NCI-H510A (cell line): ENCODE measurements around the gene SND1.

Experiments
- DNase-seq: peaks from one replicate; lab custom pipeline; 2025; lab: John Stamatoyannopoulos, UW

Gene SND1

GRCh38 chr7:127683776-127684681 is 32.0 kb downstream of the SND1 start:
- no peak for DNase-seq

- DNase-seq = no peak
Observed at GRCh38 chr7:127689194-127689772, 37.3 kb downstream of the SND1 start.

- no peak for DNase-seq
Observed at GRCh38 chr7:127690337-127690736, 38.3 kb downstream of the SND1 start.

GRCh38 chr7:127690806-127691205 is 38.8 kb downstream of the SND1 start:
- no peak for DNase-seq

- DNase-seq = no peak
Observed at GRCh38 chr7:127692200-127692599, 40.2 kb downstream of the SND1 start.

GRCh38 chr7:127699853-127700252 is 47.9 kb downstream of the SND1 start:
- DNase-seq = no peak

- DNase-seq = no peak
Observed at GRCh38 chr7:127702052-127702652, 50.2 kb downstream of the SND1 start.

- no peak for DNase-seq
Observed at GRCh38 chr7:127702938-127703337, 50.9 kb downstream of the SND1 start.

GRCh38 chr7:127704211-127704610 is 52.2 kb downstream of the SND1 start:
- no peak for DNase-seq

- DNase-seq = no peak
Observed at GRCh38 chr7:127705461-127705959, 53.5 kb downstream of the SND1 start.

- DNase-seq = no peak
Observed at GRCh38 chr7:127706766-127707165, 54.8 kb downstream of the SND1 start.

GRCh38 chr7:127708201-127708600 is 56.2 kb downstream of the SND1 start:
- DNase-seq = no peak

- DNase-seq = peak; percentile 9
Observed at GRCh38 chr7:127708788-127709187, 56.8 kb downstream of the SND1 start.

- no peak for DNase-seq
Observed at GRCh38 chr7:127710635-127711034, 58.6 kb downstream of the SND1 start.

GRCh38 chr7:127711872-127712271 is 59.9 kb downstream of the SND1 start:
- DNase-seq = no peak

GRCh38 chr7:127713006-127713405 is 61.0 kb downstream of the SND1 start:
- DNase-seq = no peak

- no peak for DNase-seq
Observed at GRCh38 chr7:127713758-127714157, 61.8 kb downstream of the SND1 start.

- no peak for DNase-seq
Observed at GRCh38 chr7:127715272-127715671, 63.3 kb downstream of the SND1 start.

- no peak for DNase-seq
Observed at GRCh38 chr7:127715901-127716300, 63.9 kb downstream of the SND1 start.

- DNase-seq = no peak
Observed at GRCh38 chr7:127717502-127718339, 65.7 kb downstream of the SND1 start.

GRCh38 chr7:127718340-127718679 is 66.3 kb downstream of the SND1 start:
- no peak for DNase-seq

- DNase-seq = no peak
Observed at GRCh38 chr7:127726476-127726875, 74.5 kb downstream of the SND1 start.
